DMS79 treated with DMSO at 0.1 percent for 48 hours (cell line): ENCODE results near the gene S100A9.
"Not testable (repeated sequence)": the region's sequence is repeated elsewhere in the genome, so short reads cannot be mapped to it uniquely, and the experiment has no call there.

Experiments used
- DNase-seq: peaks from one replicate; lab custom pipeline; 2025; lab: John Stamatoyannopoulos, UW

The S100A9 gene

GRCh38 chr1:153345187-153346076, 12.2 kb upstream of the S100A9 start:
- DNase-seq = peak; percentile 53

DNA sequence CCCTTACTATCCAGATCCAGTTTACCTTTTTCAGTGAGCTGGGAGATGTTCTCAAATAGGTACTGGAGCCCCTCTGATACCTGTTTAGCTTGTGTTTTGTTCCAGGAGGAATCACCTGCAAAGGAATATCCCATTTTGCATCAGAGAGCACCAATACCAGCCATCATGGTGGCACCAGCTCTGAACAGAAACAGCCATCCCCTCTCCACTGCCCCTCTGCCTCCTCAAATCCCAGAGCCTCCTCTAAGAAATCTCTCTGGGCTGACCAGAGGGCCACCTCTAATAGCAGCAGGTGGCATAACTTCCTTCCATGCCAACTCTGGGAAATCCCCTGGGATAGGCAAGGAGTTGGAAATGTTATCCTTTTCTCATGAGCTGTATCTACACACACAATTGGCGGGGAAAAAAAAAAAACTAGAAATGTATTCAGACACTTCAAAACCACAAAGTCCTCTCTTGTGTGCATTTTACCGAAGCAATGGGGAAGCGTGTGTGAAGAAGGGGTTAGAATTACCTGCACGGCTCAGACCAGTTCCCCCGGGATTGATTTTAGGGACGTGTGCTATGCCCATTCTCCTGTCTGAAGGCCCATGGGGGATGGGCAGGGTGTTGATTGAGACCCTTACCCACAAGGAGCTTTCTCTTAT, 11.5 kb upstream of the S100A9 start:
- DNase-seq = peak; percentile 95

DNA sequence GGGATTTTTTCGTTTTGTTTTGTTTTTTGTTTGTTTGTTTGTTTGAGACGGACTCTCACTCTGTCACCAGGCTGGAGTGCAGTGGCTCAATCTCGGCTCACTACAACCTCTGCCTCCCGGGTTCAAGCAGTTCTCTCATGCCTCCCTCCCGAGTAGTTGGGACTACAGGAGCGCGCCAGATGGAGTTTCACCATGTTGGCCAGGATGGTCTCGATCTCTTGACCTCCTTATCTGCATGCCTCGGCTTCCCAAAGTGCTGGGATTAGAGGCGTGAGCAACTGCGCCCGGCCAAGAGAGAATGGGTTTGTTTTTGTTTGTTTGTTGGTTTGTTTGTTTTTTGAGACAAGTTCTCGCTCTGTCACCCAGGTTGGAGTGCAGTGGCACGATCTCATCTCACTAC, 10.6 kb upstream of the S100A9 start:
- not testable (repeated sequence) for DNase-seq

DNA sequence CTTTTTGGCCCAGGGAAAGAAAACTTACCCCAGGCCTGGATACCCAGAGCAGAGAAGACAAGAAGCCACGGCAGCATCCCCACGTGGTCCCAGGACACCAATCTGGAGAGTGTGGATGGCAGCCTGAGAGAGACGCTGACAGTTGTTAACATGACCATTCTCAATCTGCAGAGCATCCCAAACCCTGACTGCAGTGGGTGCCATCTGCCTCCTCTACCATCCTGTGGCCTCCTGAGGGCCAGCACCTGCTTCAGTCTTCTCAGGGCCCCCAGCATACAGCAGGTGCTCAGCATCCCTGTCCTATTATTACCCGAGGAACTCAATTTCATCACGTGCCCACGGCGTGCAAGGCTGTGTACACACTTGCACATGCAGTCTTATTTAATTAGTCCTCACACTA, 9.8 kb upstream of the S100A9 start:
- DNase-seq = no peak

DNA sequence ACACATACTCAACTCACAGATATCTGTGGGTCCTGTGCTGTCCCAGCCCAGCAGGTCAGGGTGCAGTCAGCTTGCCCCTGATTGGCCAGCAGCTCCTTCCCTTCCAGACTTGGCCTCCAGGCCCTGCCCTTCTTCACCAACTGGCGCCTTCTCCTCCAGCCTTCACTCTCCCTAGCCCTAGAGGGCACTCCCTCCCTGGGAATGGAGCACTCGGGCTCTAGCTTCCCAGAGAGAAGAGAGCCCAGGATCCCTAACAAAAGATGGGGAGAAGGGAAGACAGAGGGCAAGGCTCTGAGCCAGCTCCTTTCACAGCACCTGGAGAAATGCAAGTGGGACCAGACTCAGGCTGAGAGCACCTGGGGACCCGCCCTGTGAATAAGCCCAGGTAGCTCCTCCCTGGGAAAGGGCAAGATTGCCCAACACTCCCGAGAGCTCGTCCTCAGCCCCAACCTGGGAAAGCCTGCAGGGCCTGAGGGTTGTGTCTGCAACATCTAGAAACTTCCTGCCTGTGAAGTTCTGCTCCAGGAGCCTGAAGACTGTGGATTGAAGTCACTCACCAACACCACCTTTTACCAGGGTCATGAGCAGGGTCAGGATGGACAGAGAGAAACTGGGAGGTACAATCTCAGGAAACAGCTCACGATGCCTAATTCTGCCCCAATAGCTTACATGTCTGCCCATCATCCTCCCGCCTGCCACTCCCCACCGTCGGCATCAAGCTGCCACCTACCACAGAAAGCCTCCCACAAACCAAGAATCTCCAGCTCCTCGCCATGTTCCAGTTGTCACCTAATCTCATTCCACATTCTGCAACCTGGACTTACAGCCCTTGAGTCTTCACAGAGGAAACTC, 8.9 kb upstream of the S100A9 start, which contains the start of gene PGLYRP4:
Gene PGLYRP4 (minus strand): TSS at position 331 of the 852 bp plus-strand sequence. CDS start 909 bp downstream, outside the sequence.
- no peak for DNase-seq

GRCh38 chr1:153349363-153350320, 8.0 kb upstream of the S100A9 start:
- DNase-seq = no peak

- no peak for DNase-seq
Measured at GRCh38 chr1:153350321-153350957, 7.2 kb upstream of the S100A9 start.

DNA sequence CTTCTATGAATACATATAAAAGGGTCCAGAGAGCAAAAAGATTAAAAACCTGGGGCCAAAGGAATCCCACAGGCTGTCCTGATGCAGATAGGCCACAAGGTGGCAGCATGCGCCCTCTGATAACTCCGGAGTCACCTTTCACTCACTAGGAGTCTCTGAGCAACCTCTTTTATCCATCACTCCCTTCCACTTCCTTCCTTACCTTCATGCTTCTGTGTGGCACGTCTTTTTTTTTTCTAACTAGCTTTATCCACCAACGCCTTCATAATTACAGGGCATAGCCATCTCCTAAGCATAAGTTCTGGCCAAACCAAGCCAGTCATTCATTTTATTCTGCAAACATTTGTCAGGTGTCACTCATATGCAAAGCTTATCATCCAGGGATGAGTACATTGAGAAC, 5.1 kb upstream of the S100A9 start:
- DNase-seq = peak; percentile 77

GRCh38 chr1:153353226-153353947, 4.3 kb upstream of the S100A9 start:
- no peak for DNase-seq

GRCh38 chr1:153354515-153355193, 3.0 kb upstream of the S100A9 start:
- no peak for DNase-seq

- DNase-seq = peak; percentile 12
Measured at GRCh38 chr1:153355445-153356071, 2.1 kb upstream of the S100A9 start.

- DNase-seq = no peak
Measured at GRCh38 chr1:153356392-153357075, 1.1 kb upstream of the S100A9 start.

- no peak for DNase-seq
Measured at GRCh38 chr1:153357076-153357852, 390 bp upstream of the S100A9 start.

GRCh38 chr1:153358691-153358975, 979 bp downstream of the S100A9 start:
- no peak for DNase-seq

DNA sequence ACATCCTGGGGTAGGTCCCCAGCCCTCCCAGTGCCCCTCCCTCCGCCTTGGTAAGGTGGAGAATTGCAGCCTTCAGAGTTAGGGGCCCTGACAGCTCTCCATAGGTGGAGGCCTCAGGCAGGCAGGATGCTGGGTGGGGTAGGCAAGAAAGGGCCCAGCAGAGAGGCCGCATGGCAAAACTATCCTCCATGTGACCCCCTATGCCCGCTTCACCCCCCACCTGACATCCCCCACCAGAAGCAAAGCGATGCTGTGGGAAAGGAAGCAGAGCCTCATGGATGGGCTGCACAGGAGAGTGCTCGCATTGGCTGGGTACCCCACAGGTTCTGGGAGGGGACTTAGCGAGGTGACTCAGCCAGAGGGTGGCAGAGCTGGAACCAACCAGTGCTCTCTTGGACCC, 1.6 kb downstream of the S100A9 start:
- DNase-seq = no peak

- DNase-seq = no peak
Measured at GRCh38 chr1:153360190-153360589, 2.5 kb downstream of the S100A9 start.

GRCh38 chr1:153360592-153361479, 3.2 kb downstream of the S100A9 start:
- DNase-seq = no peak
